Neural progenitor cell (in vitro differentiated cells): Measurements from ENCODE around the gene PLIN5.

Experiments
- CTCF ChIP-seq: fragments of 200-600 bp; sonication (generic); IDR thresholded peaks from 2 replicates; pipeline ENCODE4 v1.5.1; 2017; ENCODE audit warnings: antibody characterized with exemption, mild to moderate bottlenecking
- EZH2phosphoT487 ChIP-seq: fragments of 200-600 bp; sonication (generic); IDR thresholded peaks from 2 replicates; pipeline ENCODE4 v1.6.1; 2017; ENCODE audit warnings: antibody characterized with exemption

- TF ChIP-seq EZH2phosphoT487, result no peak
- TF ChIP-seq CTCF, result no peak
These were observed 61.8 kb downstream of the PLIN5 start for GRCh38 chr19:4473011-4473762.
